ENCODE data around the gene DIAPH1.

DIAPH1 gene

GRCh38 chr5:141618804-141619554 lies at the start of gene DIAPH1:
Gene DIAPH1, minus strand, starts transcription at chr5:141619000. Its CDS starts 86 bp downstream, at chr5:141618914.
- DNase-seq (ENCODE audit: low read depth): peak; percentile 67
- peak; percentile 95 for TF ChIP-seq CTCF (IDR thresholded peaks at IDR 0.05; ENCODE audit: control insufficient read depth, insufficient read depth, low read depth, low read length, missing control alignments)
- peak within 1 kb of the TSS; percentile 63 for H3K4me3 ChIP-seq (ENCODE audit: control insufficient read depth, low read depth, low read length)

DNA sequence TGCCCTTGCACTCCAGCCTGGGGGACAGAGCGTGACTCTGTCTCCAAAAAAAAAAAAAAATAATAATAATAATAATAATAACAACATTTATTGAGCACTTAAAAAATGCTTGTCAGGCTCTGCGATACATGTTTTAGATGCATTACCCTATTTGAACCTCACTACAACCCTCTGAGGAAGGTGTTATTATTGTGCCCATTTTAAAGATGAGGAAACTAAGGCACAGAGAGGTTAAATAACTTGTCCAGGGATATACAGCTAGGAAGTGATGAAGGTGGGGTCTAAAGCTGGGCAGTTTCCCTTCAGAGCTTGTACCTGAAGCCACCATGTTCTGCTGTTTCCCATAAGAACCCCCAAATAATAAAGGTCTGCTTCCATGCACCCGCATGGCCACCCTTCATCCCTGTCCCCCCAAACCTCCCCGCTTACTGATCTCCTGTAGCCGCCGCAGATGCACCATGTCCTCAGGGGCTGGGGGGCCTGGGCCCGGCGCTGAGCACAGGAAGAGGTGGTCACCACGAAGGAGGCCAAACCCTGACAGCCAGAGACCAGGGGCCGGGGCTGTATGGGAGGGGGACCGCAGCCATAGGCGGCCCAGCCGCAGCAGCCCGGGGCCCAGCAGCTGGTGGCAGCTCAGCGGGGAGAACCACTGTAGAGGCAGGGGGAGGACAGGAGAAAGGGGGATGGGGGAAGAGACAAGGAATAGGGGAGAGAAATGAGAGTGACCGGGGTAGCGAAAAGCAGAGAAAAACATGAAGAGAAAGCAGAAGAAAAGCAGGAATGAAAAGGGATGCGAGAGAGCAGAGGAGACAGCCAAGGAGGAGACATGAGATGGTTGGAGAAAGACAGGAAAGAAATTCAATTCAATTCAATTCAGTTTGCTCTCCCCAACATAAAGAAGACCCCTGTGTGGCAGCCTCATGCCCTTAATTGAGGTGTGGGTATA lies 47.5 kb upstream of the DIAPH1 start:
- no peak overlapping the region for H3K4me3 ChIP-seq (ENCODE audit: control insufficient read depth, low read depth, low read length)
- no peak for TF ChIP-seq CTCF (IDR thresholded peaks at IDR 0.05; ENCODE audit: control insufficient read depth, insufficient read depth, low read depth, low read length, missing control alignments)
- DNase-seq (ENCODE audit: low read depth): no peak

DNA sequence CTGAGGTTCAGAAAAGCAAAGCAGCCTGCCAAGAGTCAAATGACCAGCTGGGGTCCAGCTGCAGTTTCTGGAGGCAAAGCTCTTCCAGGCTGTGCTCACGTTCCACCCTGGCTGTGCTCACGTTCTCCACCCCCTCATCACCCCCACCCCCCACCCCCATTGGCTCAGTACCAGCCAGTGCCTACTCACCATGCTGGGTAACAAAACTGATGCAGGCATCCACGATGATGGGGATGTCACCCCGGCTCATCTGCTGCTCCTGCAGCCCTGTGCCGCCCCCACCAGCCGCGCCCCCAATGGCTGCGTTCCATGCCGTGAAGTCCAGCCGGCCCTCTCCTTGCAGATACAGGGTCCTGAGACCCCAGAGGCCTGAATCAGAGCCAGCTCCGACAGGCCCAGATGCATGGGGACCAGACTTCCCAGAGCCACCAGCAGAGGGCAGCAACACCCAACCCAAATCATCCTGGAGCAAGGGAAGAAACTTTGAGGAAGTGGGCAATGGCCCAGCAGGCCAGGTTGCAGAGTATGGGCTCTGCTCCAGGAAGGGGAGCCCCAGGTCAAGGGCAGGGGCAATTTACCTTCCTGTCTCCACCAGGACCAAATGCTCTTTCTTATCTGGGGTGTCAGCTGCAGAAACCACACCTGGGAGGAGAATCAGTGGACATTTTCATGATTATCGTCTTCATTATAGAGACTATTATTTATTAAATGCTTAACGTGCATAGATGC lies 46.1 kb upstream of the DIAPH1 start:
- TF ChIP-seq CTCF (IDR thresholded peaks at IDR 0.05; ENCODE audit: control insufficient read depth, insufficient read depth, low read depth, low read length, missing control alignments): peak; percentile 95
- H3K4me3 ChIP-seq (ENCODE audit: control insufficient read depth, low read depth, low read length): no peak overlapping the region
- DNase-seq (ENCODE audit: low read depth): no peak

- no peak for DNase-seq (ENCODE audit: low read depth)
- TF ChIP-seq CTCF (IDR thresholded peaks at IDR 0.05; ENCODE audit: control insufficient read depth, insufficient read depth, low read depth, low read length, missing control alignments): no peak
- no peak overlapping the region for H3K4me3 ChIP-seq (ENCODE audit: control insufficient read depth, low read depth, low read length)
Measured at GRCh38 chr5:141663506-141663905, 44.7 kb upstream of the DIAPH1 start.

GRCh38 chr5:141662028-141662427 lies 43.2 kb upstream of the DIAPH1 start:
- DNase-seq (ENCODE audit: low read depth): no peak
- no peak for TF ChIP-seq CTCF (IDR thresholded peaks at IDR 0.05; ENCODE audit: control insufficient read depth, insufficient read depth, low read depth, low read length, missing control alignments)

DNA sequence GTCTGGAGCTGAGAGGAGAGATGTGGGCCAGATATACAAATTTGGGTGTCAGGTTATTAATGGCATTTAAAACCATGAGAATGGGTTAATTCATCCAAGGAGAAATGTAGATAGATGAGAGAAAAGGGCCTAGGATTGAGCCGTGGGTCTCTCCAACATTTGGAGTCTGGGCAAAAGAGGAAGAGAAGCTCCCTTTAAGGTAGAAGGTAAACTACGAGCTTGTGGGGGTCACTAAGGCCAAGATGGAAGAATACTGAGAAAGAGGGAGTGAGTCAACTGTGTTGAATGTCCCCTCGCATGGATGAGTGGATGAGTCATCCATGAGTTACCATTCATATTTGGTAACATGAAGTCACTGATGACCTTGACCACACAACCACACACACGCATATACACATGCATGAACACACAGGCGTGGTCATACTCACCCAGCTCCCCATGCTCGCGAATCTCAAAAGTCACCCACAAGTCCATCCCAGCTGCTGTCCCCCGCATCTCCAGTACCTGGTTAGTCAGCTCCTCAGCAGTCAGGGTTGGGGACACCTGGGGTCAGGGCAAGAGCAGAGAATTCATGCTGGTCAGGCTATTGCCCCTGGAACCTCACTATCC lies 39.2 kb upstream of the DIAPH1 start:
- no peak for TF ChIP-seq CTCF (IDR thresholded peaks at IDR 0.05; ENCODE audit: control insufficient read depth, insufficient read depth, low read depth, low read length, missing control alignments)
- peak; percentile 77 for DNase-seq (ENCODE audit: low read depth)
- no peak overlapping the region for H3K4me3 ChIP-seq (ENCODE audit: control insufficient read depth, low read depth, low read length)

More at GRCh38 chr5:141662028-141662427, 43.2 kb upstream of the DIAPH1 start:
- no peak overlapping the region for H3K4me3 ChIP-seq (ENCODE audit: control insufficient read depth, low read depth, low read length)
